Measurements from ENCODE around the gene RABGAP1L.

DNA sequence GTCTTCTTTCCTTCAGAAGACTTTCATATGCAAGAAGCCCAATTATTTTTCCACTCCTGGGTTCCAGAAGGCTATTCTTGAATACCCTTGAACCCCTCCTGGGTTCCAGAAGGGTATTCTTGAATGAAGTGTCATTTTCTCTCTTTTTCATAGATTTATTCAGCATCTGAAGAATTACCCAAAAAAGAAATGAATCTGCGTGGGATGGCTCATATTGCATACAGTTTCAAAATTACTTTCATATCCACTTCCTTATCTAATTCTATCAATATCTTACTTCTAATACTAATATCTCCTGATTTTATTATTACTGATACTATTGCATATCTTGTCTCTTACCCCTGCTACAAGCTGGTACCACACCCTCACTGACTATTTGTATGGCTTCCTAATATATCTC is 22.6 kb upstream of the RABGAP1L start:
- TF ChIP-seq, protein P1, sequence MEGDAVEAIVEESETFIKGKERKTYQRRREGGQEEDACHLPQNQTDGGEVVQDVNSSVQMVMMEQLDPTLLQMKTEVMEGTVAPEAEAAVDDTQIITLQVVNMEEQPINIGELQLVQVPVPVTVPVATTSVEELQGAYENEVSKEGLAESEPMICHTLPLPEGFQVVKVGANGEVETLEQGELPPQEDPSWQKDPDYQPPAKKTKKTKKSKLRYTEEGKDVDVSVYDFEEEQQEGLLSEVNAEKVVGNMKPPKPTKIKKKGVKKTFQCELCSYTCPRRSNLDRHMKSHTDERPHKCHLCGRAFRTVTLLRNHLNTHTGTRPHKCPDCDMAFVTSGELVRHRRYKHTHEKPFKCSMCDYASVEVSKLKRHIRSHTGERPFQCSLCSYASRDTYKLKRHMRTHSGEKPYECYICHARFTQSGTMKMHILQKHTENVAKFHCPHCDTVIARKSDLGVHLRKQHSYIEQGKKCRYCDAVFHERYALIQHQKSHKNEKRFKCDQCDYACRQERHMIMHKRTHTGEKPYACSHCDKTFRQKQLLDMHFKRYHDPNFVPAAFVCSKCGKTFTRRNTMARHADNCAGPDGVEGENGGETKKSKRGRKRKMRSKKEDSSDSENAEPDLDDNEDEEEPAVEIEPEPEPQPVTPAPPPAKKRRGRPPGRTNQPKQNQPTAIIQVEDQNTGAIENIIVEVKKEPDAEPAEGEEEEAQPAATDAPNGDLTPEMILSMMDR (IDR thresholded peaks at IDR 0.05), result no peak
- TF ChIP-seq POLR2A (IDR thresholded peaks at IDR 0.05; ENCODE audit: low read depth), result no peak
- TF ChIP-seq EP300 (IDR thresholded peaks at IDR 0.05), result no peak
